HG02642 (cell line): ENCODE results near the gene LPP.

Source experiments
- ATAC-seq: cut with Tn5 transposase; IDR thresholded peaks from one replicate; pipeline ENCODE4 v1.9.1; 2021; ENCODE audit warnings: mild to moderate bottlenecking; ENCODE audit not compliant: unreplicated experiment, poor library complexity

LPP gene

GRCh38 chr3:188191460-188191859 lies 37.5 kb downstream of the LPP start:
- ATAC-seq: no peak

- ATAC-seq: no peak
Observed at GRCh38 chr3:188192034-188192433, 38.1 kb downstream of the LPP start.

DNA sequence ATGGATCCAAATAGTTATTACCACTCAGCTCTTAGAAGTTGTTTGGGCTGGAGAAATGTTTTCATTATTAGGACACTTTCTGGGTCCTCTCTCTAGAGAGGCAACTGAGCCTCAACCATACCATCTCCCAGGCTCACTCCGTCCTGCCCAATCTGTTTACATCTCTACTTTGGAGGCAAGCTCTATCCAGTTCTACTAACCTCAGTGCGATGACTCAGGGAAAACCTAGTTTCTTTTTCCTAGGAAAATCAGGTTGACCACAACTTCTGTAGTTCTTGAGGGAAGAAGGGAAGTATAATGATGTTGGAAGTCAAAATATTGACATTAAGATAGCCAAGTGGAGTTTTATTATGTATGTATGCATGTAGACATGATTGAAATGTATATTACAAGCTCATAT lies 40.4 kb downstream of the LPP start:
- no peak for ATAC-seq

DNA sequence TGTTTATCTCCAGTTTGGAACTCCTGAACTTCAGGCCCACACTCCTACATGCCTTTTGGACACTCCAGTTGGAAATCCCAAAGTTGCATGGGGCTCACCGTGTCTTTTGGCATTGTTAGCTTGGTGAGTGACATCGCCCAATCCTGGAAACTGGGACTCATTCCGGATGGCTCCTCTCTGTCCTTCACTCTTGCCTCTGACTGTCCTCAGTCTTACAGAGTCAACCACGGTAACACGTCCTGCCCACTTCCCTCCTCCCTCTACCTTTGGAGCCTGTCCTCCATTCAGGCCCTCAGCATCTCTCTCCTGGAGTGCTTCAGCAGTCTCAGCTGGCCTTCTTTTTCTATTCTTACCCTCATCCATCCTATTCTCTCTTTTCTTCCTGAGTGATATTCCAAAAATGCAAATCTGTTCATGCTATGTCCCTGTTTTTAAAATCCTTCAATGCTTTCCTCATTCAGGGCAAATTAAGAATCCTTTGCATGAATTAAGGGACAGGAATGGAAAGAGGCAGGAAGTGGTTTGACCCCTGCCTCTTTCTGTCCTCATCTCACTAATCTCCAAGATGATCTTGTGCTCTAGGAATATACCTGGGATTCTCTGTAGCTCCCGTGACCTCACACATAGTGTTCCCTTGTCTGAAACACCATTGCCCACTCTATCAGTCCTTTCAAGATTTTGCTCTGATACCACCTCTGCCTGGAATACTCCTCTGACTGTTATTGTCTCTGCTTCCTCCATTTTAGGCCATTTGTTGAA lies 42.5 kb downstream of the LPP start:
- no peak for ATAC-seq

DNA sequence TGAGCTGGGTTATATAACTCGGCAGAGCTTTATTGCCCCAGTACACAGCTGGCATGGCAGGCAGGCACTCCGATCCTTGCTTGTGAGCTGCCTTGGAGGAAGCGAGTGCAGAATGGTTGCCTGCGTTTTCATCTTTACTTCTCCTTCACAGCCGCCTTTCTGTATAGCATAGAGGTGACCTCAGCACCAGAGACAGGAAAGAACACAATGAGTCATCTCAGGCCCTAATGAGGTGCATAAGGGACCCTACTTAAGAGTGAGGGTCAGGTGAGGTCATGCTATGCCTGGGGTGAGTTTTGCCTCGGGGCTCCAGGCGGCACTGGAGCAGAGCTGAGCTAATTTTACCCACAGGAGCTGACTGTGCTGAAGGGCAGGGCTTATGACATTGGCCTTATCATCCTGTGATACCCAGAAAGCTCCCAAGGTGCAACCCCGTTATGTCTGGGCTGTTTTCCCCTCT lies 43.5 kb downstream of the LPP start:
- no peak for ATAC-seq

DNA sequence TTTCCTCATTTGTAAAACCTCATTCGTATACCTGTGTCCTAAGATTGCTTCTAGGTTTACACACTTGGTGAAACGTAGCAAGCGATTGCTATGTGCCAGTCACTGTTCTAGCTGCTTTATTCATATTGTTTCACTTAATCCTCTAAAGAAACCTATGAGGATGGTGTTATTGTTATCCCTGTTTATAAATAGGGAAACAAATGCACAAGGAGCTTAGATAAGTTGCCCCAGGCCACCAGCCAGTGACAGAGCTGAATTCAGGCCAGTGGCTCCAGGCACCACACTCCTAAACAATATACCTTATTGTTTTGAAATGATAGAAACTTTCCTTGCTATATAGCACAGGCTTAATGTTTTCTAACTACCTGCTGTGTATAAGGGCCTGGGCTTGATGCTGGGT lies 44.0 kb downstream of the LPP start:
- no peak for ATAC-seq

- no peak for ATAC-seq
Observed at GRCh38 chr3:188198760-188199327, 44.9 kb downstream of the LPP start.

- ATAC-seq: no peak
Observed at GRCh38 chr3:188199386-188199785, 45.4 kb downstream of the LPP start.

DNA sequence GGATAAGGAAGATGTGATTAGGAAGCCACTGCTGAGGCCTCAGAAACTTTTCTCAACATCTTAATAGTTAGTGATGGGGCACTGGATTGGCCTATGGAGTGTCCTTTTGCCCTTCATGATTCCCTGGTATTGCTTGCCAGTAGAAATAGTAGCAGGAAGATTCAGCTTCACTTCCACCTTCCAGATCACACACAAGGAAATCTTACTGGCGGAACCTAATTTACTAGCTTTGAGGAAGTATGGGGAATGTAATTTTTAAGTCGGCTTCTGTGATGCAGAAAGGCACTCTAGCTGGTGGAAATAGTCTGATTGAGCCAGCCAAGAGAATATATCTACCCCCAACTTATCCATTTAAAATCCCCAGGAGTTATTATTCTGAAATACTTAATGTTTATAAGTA lies 46.5 kb downstream of the LPP start:
- ATAC-seq: no peak

DNA sequence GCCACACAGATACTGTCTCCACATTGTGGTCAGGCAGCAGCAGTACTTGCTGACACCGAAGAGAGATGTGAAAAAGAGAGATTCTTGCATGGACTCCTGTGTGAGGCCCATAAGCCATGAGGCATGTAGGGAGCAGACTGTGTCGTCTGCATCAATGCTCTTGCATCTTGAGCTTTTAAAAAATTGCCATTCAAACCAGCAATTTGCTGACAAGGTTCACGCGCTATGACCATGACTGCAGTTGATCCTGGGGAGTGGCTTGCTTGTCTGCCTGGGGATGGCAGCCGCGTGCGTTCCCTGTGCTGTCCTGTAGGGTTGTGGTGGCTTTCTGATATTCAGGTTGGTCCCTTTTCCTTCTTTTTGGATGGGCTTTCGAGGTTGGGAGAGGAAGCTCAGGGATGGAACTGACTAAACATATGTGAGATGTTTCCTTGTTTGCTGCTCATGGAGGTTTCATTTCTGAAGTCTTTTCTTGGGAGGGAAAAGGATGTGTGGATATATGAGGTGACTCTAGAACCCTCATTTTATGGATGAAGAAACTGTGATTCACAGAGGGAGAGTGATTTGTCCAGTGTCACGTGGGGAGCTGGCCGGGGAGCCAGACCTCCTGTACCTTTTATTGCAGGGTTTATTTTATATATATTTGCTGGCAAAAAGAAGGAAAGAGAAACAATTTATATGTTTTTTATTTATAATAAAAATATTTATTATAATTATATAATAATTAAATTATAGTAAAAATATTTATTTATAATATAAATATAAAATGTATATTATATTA lies 48.6 kb downstream of the LPP start:
- ATAC-seq: no peak

GRCh38 chr3:188204526-188204925 lies 50.6 kb downstream of the LPP start:
- ATAC-seq: no peak

GRCh38 chr3:188205992-188206416 lies 52.0 kb downstream of the LPP start:
- ATAC-seq: no peak

DNA sequence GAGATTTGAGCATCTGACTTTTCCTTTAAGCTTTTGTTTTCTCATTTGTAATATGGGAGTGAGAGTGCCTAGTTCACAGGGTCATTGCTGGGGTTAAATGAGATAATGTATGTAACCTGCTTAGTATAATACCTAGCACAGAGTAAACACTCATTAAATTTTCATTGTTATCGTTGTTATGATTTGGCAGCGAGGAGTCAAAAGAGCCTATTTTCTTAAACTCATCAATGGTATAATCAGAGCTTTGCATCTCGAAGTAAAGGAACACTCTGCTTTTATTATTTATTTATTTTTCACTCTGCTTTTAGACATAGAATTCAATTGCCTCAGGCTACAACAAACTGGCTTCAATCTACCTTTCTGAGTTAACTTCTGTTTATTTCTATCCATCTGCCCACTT lies 52.8 kb downstream of the LPP start:
- no peak for ATAC-seq

- ATAC-seq: no peak
Observed at GRCh38 chr3:188207941-188208515, 54.1 kb downstream of the LPP start.

DNA sequence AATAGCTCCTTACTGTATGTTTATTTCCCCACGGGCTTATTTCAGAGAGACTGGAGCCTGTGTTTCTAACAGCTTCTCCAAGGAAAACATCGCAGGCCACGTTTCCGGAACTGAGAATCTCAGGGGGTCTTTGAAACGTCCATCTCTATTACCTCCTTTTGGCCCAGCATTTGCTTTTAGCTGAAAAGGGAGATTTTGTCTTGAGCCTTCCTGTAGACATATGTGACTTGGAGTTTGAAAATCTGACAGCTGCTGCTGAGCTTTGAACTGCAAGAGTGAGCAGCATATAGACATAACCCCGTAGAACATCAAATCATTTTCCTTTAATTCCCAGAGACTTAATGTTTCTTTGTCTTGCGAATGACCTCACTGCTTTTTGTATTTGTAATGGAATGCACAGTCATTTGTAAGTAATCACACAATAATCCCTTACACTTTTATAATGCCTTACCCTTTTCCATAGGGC lies 54.6 kb downstream of the LPP start:
- no peak for ATAC-seq

GRCh38 chr3:188209034-188209433 lies 55.1 kb downstream of the LPP start:
- ATAC-seq: no peak

- no peak for ATAC-seq
Observed at GRCh38 chr3:188209740-188210139, 55.8 kb downstream of the LPP start.

GRCh38 chr3:188211476-188211875 lies 57.5 kb downstream of the LPP start:
- ATAC-seq: no peak

- ATAC-seq: no peak
Observed at GRCh38 chr3:188212308-188212969, 58.5 kb downstream of the LPP start.

- ATAC-seq: no peak
Observed at GRCh38 chr3:188214442-188214841, 60.5 kb downstream of the LPP start.
